RWPE2 (cell line): Measurements from ENCODE around the gene AGBL5.
"Not testable (repeated sequence)": the region's sequence is repeated elsewhere in the genome, so short reads cannot be mapped to it uniquely, and the experiment has no call there.

ENCODE experiments used
- ATAC-seq: fragments of 200-7000 bp; cut with Tn5 transposase; 3 replicates; pipeline ENCODE4 v1.9.1; 2021; ENCODE audit warnings: low read depth
- DNase-seq: peaks from one replicate; pipeline ENCODE4 v3.0.0-alpha.2; 2020; ENCODE audit warnings: low spot score
- H3K27ac ChIP-seq: fragments of 450-650 bp; 2 replicates; pipeline ENCODE4 v1.5.1; 2017; ENCODE audit warnings: mild to moderate bottlenecking; ENCODE audit not compliant: poor library complexity, severe bottlenecking
- H3K27me3 ChIP-seq: fragments of 250-450 bp; sonication (Bioruptor Pico); 2 replicates; pipeline ENCODE4 v1.5.1; 2021; ENCODE audit warnings: mild to moderate bottlenecking, moderate library complexity; ENCODE audit not compliant: insufficient read depth, poor library complexity, severe bottlenecking
- H3K36me3 ChIP-seq: fragments of 250-450 bp; sonication (Bioruptor Pico); 2 replicates; pipeline ENCODE4 v1.5.1; 2020; ENCODE audit warnings: low read depth, mild to moderate bottlenecking, moderate library complexity
- H3K4me1 ChIP-seq: fragments of 250-450 bp; sonication (Bioruptor Pico); 2 replicates; pipeline ENCODE4 v1.5.1; 2021; ENCODE audit warnings: mild to moderate bottlenecking, moderate library complexity; ENCODE audit not compliant: insufficient read depth, poor library complexity, severe bottlenecking
- H3K4me3 ChIP-seq: fragments of 250-450 bp; sonication (Bioruptor Pico); 2 replicates; pipeline ENCODE4 v1.5.1; 2021; ENCODE audit warnings: mild to moderate bottlenecking, moderate library complexity; ENCODE audit not compliant: severe bottlenecking
- H3K9me3 ChIP-seq: fragments of 250-450 bp; sonication (Bioruptor Pico); 2 replicates; pipeline ENCODE4 v1.5.1; 2021; ENCODE audit warnings: mild to moderate bottlenecking, moderate library complexity; ENCODE audit not compliant: severe bottlenecking
- CTCF ChIP-seq: fragments of 450-650 bp; IDR thresholded peaks from one replicate; pipeline ENCODE4 v1.5.1; 2017; ENCODE audit warnings: mild to moderate bottlenecking, moderate library complexity; ENCODE audit not compliant: poor library complexity, severe bottlenecking

Gene AGBL5

GRCh38 chr2:27074738-27075565 lies 23.5 kb downstream of the AGBL5 start:
- TF ChIP-seq CTCF: no peak
- Histone ChIP-seq H3K4me1 (peaks cover 3% of the 10 kb centered on the region), H3K27ac (no peak overlapping the region), H3K27me3 (no peaks in the 10 kb centered on the region), H3K9me3 (no peaks in the 10 kb centered on the region), H3K4me3 (no peak overlapping the region), H3K36me3 (peaks cover 9% of the 10 kb centered on the region)
- DNase-seq (no peak), ATAC-seq (no peak)

GRCh38 chr2:27075566-27075871 lies 24.1 kb downstream of the AGBL5 start:
- H3K27ac ChIP-seq: not testable (repeated sequence)

GRCh38 chr2:27076323-27076722 lies 24.9 kb downstream of the AGBL5 start:
- DNase-seq (no peak), ATAC-seq (no peak)
- H3K27ac ChIP-seq: no peak overlapping the region
- no peaks in the 10 kb centered on the region for H3K36me3 ChIP-seq
- no peak for TF ChIP-seq CTCF
- no peaks in the 10 kb centered on the region for H3K27me3 ChIP-seq
- H3K4me1 ChIP-seq: peaks cover under 1% of the 10 kb centered on the region
- no peaks in the 10 kb centered on the region for H3K9me3 ChIP-seq
- H3K4me3 ChIP-seq: no peak overlapping the region

More at GRCh38 chr2:27075566-27075871, 24.1 kb downstream of the AGBL5 start:
- not testable (repeated sequence) for H3K4me3 ChIP-seq, H3K27me3 ChIP-seq, H3K36me3 ChIP-seq, ATAC-seq, DNase-seq, H3K9me3 ChIP-seq, H3K4me1 ChIP-seq

- no peak for DNase-seq
- no peak overlapping the region for H3K4me3 ChIP-seq
- no peaks in the 10 kb centered on the region for H3K36me3 ChIP-seq
- no peaks in the 10 kb centered on the region for H3K27me3 ChIP-seq
- peaks cover 4% of the 10 kb centered on the region for H3K4me1 ChIP-seq
- no peak for TF ChIP-seq CTCF
- H3K27ac ChIP-seq: no peak overlapping the region
- no peak for ATAC-seq
- no peaks in the 10 kb centered on the region for H3K9me3 ChIP-seq
Observed at GRCh38 chr2:27077231-27077630, 25.8 kb downstream of the AGBL5 start.

GRCh38 chr2:27078267-27079194 lies 27.1 kb downstream of the AGBL5 start, which contains the start of gene EMILIN1:
EMILIN1 (plus strand) TSS chr2:27078615; CDS start chr2:27079066, 451 bp downstream.
- no peak within 1 kb of the TSS for H3K4me3 ChIP-seq
- H3K27ac ChIP-seq: no peak within 1 kb of the TSS
- ATAC-seq (no peak), DNase-seq (no peak)
- peaks cover 4% of the 10 kb centered on the region for H3K4me1 ChIP-seq
- no peaks in the 10 kb centered on the region for H3K9me3 ChIP-seq
- TF ChIP-seq CTCF: no peak
- no peaks in the 10 kb centered on the region for H3K36me3 ChIP-seq
- H3K27me3 ChIP-seq: no peaks in the 10 kb centered on the region
